T1000 (cell line): ENCODE data around the gene BSND.

Experiments used
- DNase-seq: peaks from one replicate; lab custom pipeline; 2025; ENCODE audit warnings: mixed read lengths; lab: John Stamatoyannopoulos, UW

BSND gene

DNA sequence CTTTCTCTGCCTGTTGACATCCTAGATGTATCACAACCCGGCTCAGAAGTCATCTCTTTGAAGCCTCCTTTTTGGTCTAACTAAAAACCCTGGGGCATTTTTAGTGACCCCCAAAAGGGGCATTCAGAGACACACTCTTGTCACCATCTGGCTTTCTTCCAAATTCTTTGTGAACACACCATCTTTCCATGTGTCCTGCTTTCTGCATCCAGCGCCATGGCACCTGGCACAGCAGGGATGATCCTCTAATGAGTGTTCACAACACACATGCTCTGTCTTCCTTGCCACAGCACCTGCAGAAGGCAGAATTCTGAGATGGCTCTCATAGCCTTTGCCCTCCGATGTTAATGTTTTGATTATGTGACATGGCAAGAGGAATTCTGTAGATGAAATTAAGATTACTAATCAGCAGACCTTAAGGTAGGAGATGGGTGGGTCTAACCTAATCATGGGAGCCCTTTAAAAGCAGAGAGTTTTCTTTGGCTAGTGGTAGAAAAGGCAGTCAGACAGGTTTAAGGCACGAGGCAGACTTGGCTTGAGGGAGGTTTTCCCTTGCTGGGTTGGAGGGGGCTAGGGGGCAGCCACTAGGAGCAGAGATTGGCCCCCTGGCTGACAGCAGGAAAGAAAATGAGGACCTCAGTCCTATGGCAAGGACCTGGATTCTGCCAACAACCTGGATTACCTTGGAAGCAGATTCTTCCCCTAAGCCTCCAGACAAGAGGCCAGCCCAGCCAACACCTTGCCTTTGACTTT, 23.2 kb upstream of the BSND start:
- DNase-seq = no peak

DNA sequence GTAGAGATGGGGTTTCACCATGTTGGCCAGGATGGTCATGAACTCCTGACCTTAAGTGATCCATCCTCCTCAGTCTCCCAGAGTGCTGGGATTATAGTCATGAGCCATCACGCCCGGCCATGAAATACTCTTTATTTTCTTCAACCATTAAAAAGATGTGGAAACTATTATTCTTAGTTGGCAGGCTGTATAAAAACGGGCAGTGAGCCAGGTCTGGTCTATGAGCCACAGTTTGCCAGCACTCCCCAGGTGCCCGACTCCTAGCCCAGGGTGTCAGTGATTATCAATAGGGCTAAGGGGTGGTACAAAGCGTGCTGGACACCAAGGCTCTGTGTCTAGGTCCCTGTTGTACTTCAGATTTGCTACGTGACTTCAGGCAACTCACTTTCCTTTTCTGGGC, 22.0 kb upstream of the BSND start:
- DNase-seq = no peak

DNA sequence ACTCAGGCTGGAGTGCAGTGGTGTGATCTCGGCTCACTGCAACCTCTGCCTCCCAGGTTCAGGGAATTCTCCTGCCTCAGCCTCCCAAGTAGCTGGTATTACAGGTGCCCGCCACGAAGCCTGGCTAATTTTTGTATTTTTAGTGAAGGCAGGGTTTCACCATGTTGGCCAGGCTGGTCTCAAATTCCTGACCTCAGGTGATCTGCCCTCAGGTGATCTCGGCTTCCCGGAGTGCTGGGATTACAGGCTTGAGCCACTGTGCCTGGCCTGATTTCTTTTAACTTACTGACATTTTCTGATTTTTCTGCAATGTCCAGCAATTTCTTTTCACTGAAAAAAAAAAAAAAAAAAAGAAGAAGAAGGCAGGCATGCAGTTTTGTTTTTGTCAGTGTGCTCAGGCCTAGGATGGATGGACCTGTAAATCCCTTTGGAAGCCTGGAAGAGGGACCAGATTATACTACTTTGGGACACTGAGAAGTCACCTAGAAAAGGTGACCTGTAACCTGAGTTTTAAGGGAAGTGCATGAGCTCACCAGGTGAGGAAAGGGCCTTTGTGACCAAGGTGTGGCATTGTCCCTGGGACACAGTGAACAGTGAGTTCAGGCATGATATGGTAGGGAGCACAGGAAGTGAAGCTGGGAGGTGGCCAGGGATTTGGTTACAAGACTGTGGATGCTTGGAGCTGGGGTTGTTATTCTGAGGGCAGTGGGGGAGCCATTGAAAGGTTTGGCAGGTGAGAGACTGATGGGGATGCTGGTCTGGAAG, 21.0 kb upstream of the BSND start:
- no peak for DNase-seq

DNA sequence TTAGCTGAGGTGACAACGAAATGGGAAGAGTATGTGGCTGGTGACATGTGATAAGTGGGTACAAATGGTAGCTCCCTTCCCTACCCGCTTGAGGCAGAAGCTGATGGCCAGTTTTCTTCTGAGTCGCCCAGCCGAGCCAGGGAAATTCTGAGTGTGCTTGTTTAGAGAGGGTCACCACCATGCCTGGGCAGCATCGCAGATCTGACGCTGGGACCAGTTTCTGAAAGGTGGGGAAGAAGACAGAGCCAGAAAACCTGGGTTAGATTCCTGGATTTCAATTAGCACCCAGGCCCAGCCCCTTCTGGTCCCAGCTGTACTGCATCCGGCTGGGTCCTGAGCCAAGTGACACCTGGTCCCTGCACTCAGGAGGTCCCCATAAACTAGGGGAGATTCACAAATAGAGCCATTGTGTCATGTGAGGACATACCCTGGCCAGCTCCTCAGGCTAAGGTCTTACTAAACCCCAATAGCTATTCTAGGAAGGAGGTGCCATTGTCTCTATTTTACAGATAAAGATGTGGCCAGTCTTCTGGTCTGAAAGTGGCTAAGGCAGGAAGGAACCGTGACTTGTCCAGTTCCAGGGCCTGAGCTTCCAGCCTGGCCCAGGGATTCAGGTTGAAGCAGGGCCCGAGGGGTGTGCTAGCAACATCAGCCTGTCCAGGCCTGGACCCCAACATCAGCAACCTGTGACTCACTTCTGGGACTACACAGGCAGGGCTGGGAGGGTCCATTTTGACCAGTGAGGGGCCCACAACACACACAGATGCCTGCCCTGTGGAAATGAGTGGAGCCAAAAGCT, 20.0 kb upstream of the BSND start:
- no peak for DNase-seq

DNA sequence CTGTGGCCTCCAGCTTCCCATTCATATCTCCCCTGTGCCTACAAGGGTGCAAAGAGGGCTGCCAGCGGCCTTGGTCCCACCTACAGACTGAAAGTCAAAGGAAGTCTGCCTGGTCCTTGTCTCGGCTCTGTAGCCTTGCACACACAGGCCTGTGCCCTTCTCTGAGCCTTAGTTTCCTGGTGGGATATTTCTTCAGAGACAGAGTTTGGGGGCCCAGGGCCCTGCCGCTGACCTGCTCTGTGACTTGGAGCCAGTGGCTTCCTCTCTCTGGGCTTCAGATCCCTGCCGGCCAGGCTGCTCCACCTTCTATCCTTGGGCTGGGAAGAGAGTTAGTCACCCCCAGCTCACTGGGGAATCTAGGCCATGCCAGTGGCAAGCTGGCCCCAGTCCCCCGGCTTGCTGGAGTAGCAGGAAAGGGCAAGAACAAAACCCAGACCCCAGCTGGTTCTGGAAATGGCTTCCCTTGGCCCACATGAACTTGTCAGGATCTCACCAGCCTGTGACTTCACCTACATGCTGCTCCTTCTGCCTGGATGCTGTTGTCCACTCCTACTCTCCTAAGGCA, 19.3 kb upstream of the BSND start:
- DNase-seq = no peak

DNA sequence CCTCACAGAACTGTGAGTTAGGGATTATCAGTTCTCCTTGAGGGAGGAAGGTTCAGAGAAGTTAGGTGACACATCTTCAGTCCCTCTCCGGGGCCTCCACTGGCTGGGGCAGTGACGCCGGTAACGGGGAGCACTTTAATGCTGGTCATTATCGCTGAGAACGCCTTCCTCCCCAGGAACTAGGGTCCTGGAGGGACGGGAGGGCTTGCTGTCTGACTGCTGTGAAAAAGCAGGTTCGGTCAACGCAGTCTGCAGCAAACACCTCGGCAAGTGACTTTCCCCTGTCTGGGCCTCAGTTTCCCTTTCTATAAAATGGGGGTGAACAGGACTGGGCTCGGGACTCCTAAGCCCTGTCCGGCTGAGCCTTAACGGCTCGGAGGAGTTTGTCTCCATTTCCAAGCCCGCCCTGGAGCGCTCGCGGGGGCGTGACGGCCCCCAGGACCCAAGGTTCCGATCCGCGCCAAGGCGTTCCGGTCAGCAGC, 18.6 kb upstream of the BSND start:
- no peak for DNase-seq

DNA sequence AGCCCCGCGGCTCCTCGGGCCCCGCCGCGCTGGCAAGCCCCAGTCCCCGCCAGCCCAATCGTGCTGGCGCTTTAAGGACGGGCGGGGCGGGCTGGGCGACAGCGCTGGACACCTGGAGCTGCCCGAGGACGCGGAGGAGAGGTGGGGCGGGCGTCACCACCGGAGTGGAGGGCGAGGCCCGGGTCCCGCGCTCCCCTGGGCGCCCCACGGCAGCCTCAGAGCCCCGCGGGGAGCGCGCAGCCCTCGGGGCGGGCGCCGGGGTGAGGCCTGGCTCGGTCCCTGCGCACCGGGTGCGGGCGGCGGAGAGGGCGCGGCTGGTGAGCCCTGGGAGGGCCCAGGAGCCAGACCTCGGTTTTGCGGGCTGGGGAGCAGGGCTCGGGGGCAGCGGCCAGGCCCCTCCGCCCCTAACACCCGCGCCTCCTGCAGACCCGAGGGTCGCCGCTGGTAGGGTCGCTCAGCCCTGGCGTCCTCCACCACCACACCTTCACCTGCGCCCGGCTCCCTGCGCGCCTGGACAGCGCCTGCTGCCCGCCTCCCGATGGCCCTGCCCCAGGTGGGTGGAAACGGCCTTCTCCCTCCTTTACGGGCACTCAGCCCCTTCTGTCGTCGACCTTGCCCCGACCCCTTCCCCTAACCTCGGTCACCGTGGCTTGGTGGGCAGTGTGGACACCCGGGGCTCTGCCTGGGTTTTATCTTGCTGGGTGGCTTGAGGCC, 18.0 kb upstream of the BSND start, which contains the start of gene TMEM61:
TMEM61 (plus strand) TSS at position 101 of the 714 bp plus-strand sequence; CDS start at position 539, 438 bp downstream.
- DNase-seq = no peak

DNA sequence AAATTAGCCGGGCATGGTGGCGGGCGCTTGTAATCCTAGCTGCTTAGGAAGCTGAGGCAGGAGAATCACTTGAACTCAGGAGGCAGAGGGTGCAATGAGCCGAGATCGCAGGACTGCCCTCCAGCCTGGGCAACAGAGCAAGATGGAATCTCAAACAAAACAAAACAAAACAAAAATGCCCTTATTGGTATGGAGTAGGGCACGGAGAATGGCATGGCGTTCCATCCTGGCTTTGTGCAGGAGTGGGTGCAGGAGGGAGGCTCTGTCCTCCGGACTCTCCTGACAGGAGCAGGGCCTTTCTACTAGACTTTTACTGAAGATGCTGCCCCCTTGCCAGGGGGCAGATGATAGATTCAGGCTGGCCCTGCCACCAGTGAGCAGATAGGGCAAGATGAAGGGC, 17.3 kb upstream of the BSND start:
- no peak for DNase-seq

DNA sequence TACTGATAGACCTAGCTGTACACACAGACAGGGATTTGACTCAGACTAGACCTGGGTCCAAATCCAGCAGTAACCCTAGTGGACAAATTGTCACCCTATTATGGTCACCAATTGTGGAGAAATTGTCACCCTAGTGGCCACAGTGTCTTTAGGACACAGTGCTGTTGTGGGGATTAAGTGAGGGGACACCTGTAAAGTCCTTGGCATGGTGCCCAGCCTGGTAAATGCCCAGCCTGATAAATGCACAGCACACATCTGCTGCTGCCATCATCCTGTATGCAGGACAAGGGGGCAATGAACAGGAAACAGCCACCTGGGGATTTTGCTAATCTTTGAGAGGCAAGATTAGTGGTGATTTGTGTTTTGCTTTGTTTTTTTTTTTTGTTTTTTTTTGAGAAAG, 16.0 kb upstream of the BSND start:
- no peak for DNase-seq

DNA sequence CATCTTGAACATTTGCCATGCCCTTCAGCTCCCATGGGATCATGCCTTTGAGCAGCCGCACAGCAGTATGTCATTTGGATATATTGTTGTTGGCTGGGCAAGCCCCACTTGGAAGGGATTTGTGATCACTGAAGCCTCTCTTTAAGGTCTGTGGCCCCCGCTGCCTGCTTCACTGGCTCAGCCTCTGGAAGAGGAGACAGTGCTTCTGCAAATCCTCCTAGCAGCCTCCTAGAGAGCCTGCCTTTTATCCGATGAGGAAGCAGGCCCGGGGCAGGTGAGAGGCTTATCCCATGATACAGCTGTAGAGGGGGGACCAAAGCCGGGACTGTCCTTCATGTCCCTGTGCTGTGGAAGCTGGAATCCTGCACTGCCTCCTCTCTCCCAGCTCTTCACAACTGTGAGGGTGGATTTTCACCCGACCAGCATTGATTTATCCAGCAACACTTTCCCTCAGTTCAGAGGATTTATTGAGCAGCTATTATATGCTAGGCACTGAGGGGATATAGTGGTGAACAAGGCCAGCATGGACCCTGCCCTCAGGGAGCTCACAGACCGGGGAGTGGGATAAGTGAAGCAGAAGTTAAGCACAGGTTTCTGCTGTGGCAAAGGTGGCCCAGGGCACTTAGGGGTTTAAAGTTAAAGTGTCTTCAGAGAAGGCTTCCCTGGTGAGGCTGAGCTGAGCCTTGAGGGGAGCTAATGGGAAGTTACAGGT, 14.4 kb upstream of the BSND start:
- DNase-seq = no peak

DNA sequence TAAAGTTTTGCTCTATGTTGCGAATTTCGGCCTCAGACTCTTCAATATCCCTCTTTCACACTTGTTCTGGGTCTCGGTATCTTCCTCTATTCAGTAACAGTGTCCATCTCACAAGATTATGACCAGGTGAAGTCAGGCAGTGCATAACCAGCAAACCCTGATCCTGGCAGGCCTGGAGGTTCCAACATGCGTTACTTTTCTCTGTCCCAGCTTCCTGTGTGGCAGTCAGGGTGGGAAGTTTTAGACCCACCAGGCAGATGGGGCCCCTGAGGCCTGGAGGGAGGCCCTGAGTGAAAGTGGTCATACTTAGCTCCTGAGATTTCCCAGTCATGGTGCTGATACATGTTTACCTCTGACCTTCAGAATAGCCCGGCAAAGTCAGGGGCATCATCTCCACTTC, 13.2 kb upstream of the BSND start:
- DNase-seq = no peak

DNA sequence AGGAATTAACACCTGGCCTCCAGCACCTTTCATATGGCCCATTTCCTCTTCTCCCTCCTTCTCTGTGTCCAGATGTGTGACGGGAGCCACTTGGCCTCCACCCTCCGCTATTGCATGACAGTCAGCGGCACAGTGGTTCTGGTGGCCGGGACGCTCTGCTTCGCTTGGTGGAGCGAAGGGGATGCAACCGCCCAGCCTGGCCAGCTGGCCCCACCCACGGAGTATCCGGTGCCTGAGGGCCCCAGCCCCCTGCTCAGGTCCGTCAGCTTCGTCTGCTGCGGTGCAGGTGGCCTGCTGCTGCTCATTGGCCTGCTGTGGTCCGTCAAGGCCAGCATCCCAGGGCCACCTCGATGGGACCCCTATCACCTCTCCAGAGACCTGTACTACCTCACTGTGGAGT, 12.7 kb upstream of the BSND start:
- DNase-seq = no peak

DNA sequence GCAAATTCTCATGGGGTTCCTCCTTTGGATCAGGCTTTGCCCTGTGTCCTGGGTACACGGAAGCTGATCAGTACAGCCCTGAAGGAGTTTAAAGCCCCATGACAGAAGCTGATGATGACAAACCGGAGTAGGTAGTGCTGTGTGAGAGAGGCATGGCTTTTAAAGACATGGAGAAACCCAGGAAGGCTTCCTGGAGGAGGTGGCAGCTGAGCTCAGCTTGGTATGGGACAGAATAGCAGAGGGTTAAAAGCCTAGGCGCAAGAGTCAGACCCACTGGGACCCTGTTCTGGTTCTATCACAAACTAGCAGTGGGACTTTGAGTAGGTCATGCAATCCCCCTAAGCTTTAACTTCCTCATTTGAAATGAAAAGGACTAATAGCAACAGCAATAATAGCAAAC, 12.2 kb upstream of the BSND start:
- DNase-seq = no peak

DNA sequence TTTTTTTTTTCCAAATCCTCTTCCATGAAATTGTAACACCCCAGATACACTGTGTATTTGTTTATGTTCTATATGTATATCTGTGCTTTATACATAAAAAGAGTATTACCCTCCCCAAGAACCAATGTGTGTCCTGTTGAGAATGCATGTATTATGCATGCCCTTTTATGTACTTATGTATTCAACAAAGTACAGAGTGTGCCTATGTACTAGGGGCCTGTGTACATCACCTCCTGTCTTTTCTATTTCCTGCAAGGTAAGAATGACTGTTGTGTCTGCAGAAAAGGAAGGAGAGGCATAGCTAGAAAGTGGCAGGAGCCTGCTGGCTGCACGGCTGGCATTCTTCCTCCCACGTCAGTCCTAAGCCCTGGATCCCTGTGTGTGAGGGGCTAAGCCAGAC, 11.3 kb upstream of the BSND start:
- DNase-seq = no peak

DNA sequence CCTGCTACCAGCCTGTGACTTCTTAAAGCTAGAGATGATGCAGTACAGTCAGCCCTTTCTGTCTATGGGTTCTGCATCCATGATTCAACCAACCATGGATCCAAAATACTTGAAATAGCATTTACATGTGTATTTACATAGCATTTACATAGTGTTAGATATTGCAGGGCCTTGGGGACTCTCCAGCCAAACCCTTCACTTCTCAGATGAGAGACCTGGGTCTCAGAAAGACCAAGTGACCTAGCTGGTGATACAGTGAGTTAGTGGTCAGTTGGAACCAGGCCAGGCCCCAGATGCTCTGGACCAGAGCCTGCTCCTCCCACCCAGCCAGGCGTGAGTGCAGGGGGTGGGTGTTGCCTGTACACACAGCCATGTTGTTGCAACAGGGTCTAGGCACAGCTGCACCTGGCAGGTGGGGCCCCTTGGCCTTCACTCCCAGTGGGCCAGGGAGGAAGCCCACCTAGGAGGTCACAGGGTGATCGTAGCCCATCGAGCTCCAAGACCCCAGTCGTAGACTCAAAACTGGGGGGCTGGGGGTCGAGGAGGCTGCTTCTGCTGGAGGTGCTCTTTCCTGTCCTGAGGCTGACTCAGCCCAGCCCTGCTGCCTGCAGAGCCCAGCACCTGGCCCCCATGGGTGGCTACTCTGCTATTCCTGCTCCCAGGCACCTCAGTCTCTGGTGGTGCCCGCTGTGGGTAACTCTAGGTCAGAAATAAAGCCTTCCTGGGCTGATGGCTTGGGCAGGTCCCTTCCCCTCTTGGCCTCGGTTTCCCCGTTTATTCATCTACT, 10.6 kb upstream of the BSND start:
- DNase-seq = no peak

DNA sequence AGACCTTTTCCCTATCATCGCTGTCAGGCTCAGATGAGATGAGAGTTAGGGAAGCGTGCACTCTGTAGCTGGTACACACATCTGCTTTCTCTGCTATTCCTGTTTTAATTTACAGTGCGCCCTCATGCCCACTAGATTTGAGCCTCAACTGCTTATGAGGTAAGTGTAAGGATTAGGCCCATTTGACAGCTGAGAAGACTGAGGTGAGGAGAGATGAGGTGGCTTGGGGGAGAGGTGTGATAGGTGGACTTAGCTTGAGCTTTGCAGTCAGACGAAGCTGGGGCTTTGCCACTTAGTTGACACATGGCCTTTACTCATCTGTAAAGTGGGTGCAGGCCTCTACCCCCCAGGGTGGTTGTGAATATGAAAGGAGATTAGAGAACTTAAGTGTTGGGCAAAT, 9.8 kb upstream of the BSND start:
- no peak for DNase-seq

DNA sequence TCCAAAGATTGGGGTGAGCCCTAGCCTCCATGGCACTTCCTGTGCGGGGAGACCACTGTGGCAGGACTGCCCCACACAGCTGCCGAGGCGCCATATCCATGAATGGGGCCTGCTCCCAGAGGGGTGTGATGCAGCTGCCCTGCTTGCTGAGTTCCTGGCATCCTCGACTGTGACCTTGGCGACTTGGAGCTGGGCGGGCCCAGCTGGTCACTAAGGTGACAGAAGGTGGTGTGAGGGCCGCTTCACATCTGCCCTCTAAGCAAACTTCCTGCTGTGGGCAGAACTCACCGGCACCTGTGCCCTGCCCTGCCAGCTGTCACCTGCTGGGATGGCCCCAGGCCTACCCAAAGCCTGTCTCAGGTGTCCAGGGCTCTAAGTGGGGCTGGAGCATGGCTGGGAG, 9.3 kb upstream of the BSND start:
- no peak for DNase-seq

DNA sequence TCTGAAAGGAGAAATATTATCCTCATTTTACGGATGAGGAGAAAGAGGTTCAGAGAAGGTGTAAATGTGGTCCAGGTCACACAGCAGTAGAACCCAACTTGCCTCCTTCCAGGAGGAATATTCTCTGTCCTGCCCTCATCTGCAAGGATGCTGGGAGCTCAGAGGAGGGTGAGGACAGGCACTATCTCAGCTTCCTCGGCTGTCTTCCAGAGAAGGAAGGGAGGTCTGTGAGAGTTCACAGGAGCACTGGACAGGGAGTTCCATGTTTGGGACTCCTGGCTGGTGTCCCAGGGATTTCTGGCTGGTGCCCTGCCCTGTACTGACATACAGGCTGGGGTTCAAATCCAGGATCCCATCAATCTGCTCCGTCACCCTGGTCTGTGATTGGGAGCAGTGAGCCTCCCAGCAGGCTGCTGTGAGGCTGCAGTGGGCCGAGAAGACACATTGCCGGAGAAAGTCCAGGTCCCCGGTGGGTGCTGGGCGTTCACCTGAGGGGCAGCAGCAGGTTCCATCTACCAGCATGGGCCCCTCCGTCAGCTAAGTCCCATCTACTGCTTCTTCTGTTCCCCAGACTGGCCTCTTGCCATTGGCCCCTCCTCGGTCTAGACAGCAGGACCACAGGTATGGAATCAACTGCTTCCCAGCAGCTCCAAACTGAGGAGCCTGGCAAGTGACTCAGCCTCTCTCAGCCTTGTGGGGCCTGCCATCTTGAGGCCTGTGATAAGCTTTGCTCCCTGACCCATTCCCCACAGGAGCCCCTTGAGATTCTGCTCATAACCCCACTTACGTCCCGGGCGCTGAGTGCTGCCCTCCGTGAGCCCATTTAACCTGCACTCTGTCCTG, 8.5 kb upstream of the BSND start:
- DNase-seq = no peak

DNA sequence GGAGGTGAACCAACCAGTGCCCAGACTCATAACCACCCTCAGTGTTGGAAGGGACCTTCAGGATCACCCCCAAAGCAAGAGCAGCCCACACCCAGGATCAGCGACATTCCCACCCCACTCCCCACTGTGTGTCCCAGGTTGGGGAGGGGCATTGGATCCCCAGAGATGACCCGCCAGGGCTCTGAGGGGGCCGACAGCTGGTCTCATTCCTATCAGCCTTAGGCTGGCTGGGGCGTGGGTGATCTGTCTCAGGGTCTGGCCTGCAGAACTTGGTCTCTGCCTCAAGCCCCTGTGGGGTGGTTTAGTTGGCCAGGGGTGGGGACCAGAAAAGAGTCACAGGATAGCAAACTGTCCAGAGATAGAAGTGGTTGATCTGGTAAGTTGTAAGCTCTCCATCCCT, 7.8 kb upstream of the BSND start:
- no peak for DNase-seq
